Activated T-helper 17 cell treated with anti-CD3 and anti-CD28 coated beads, Interleukin-2, amount 50 U/mL, for 72 hours (primary cell): Measurements from ENCODE around the gene RABGAP1L. TPM values are rescaled to one million over a fixed set of nuclear protein-coding genes. Genes with fewer than 3 reads are reported as not detected.
"Not testable (repeated sequence)": the region's sequence is repeated elsewhere in the genome, so short reads cannot be mapped to it uniquely, and the experiment has no call there.

Experiments used
- ATAC-seq: fragments of 150-1000 bp; cut with Tn5 transposase; replicated peaks from 2 replicates; pipeline ENCODE4 v1.10.0; 2021; ENCODE audit warnings: mild to moderate bottlenecking, moderate library complexity
- H3K27ac Mint-ChIP-seq: one replicate; pipeline ENCODE4 v1.8.0; 2022; ENCODE audit warnings: mixed read lengths
- H3K27me3 Mint-ChIP-seq: one replicate; pipeline ENCODE4 v1.8.0; 2022; ENCODE audit warnings: mixed read lengths
- H3K36me3 Mint-ChIP-seq: one replicate; pipeline ENCODE4 v1.8.0; 2022; ENCODE audit warnings: low read depth, mild to moderate bottlenecking, mixed read lengths
- H3K4me1 Mint-ChIP-seq: one replicate; pipeline ENCODE4 v1.8.0; 2022; ENCODE audit warnings: mixed read lengths
- H3K4me3 Mint-ChIP-seq: one replicate; pipeline ENCODE4 v1.8.0; 2022; ENCODE audit warnings: mild to moderate bottlenecking, mixed read lengths
- H3K9me3 Mint-ChIP-seq: one replicate; pipeline ENCODE4 v1.8.0; 2022; ENCODE audit warnings: mixed read lengths
- total RNA-seq, 2 donors: library from RNA; stranded (reverse); gene quantifications; one replicate each; pipeline ENCODE4 v1.2.3, GENCODE V29; 2022

RABGAP1L gene
- total RNA-seq, 2 donors from 2014 or later = 38.4 to 54.1 TPM

GRCh38 chr1:174663358-174663757, 504.0 kb downstream of the RABGAP1L start:
- Mint-ChIP-seq H3K36me3 (peaks cover 9% of the 10 kb centered on the region), H3K27ac (no peak overlapping the region), H3K9me3 (peaks cover 9% of the 10 kb centered on the region), H3K4me1 (peaks cover 5% of the 10 kb centered on the region), H3K27me3 (no peaks in the 10 kb centered on the region), H3K4me3 (no peak overlapping the region)
- ATAC-seq = no peak

- H3K27me3 Mint-ChIP-seq = no peaks in the 10 kb centered on the region
- H3K27ac Mint-ChIP-seq = no peak overlapping the region
- H3K4me3 Mint-ChIP-seq = no peak overlapping the region
- H3K9me3 Mint-ChIP-seq = peaks cover 25% of the 10 kb centered on the region
- peaks cover 5% of the 10 kb centered on the region for H3K36me3 Mint-ChIP-seq
- H3K4me1 Mint-ChIP-seq = no peaks in the 10 kb centered on the region
- ATAC-seq = no peak
These were observed 506.9 kb downstream of the RABGAP1L start for GRCh38 chr1:174666248-174666647.

GRCh38 chr1:174671826-174672225, 512.5 kb downstream of the RABGAP1L start:
- Mint-ChIP-seq H3K4me3 (no peak overlapping the region), H3K4me1 (no peaks in the 10 kb centered on the region), H3K36me3 (peaks cover 5% of the 10 kb centered on the region), H3K27me3 (no peaks in the 10 kb centered on the region), H3K27ac (no peak overlapping the region), H3K9me3 (peaks cover 29% of the 10 kb centered on the region)
- no peak for ATAC-seq

- Mint-ChIP-seq H3K9me3 (no peaks in the 10 kb centered on the region), H3K36me3 (no peaks in the 10 kb centered on the region), H3K4me1 (no peaks in the 10 kb centered on the region), H3K27me3 (no peaks in the 10 kb centered on the region), H3K27ac (no peak overlapping the region), H3K4me3 (no peak overlapping the region)
- no peak for ATAC-seq
These were observed 517.5 kb downstream of the RABGAP1L start for GRCh38 chr1:174676856-174677255.

GRCh38 chr1:174678657-174679056, 519.3 kb downstream of the RABGAP1L start:
- Mint-ChIP-seq H3K27ac (no peak overlapping the region), H3K9me3 (no peaks in the 10 kb centered on the region), H3K4me3 (no peak overlapping the region), H3K4me1 (no peaks in the 10 kb centered on the region), H3K27me3 (no peaks in the 10 kb centered on the region), H3K36me3 (peaks cover 5% of the 10 kb centered on the region)
- no peak for ATAC-seq

GRCh38 chr1:174680101-174680500, 520.8 kb downstream of the RABGAP1L start:
- Mint-ChIP-seq H3K27ac (no peak overlapping the region), H3K36me3 (peaks cover 13% of the 10 kb centered on the region), H3K9me3 (no peaks in the 10 kb centered on the region), H3K4me3 (no peak overlapping the region), H3K27me3 (no peaks in the 10 kb centered on the region), H3K4me1 (no peaks in the 10 kb centered on the region)
- no peak for ATAC-seq

- Mint-ChIP-seq H3K36me3 (peaks cover 19% of the 10 kb centered on the region), H3K27ac (no peak overlapping the region), H3K4me3 (no peak overlapping the region), H3K27me3 (no peaks in the 10 kb centered on the region), H3K9me3 (no peaks in the 10 kb centered on the region), H3K4me1 (no peaks in the 10 kb centered on the region)
- ATAC-seq = no peak
These were observed 523.2 kb downstream of the RABGAP1L start for GRCh38 chr1:174682419-174683008.

- Mint-ChIP-seq H3K4me1 (no peaks in the 10 kb centered on the region), H3K36me3 (peaks cover 19% of the 10 kb centered on the region), H3K4me3 (no peak overlapping the region), H3K9me3 (no peaks in the 10 kb centered on the region), H3K27ac (peak overlapping the region; percentile 2), H3K27me3 (no peaks in the 10 kb centered on the region)
- ATAC-seq = peak; percentile 37
These were observed 526.9 kb downstream of the RABGAP1L start for GRCh38 chr1:174686213-174686612.

GRCh38 chr1:174689524-174689923, 530.2 kb downstream of the RABGAP1L start:
- no peak overlapping the region for H3K4me3 Mint-ChIP-seq
- peaks cover 6% of the 10 kb centered on the region for H3K36me3 Mint-ChIP-seq
- no peaks in the 10 kb centered on the region for H3K4me1 Mint-ChIP-seq
- H3K27me3 Mint-ChIP-seq = no peaks in the 10 kb centered on the region
- ATAC-seq = no peak
- no peak overlapping the region for H3K27ac Mint-ChIP-seq
- no peaks in the 10 kb centered on the region for H3K9me3 Mint-ChIP-seq

GRCh38 chr1:174690266-174690665, 530.9 kb downstream of the RABGAP1L start:
- H3K27me3 Mint-ChIP-seq = no peaks in the 10 kb centered on the region
- H3K27ac Mint-ChIP-seq = no peak overlapping the region
- no peaks in the 10 kb centered on the region for H3K9me3 Mint-ChIP-seq
- no peak for ATAC-seq
- H3K4me1 Mint-ChIP-seq = peaks cover 4% of the 10 kb centered on the region
- H3K4me3 Mint-ChIP-seq = no peak overlapping the region
- peaks cover 10% of the 10 kb centered on the region for H3K36me3 Mint-ChIP-seq

- H3K36me3 Mint-ChIP-seq = peaks cover 6% of the 10 kb centered on the region
- ATAC-seq = no peak
- no peak overlapping the region for H3K4me3 Mint-ChIP-seq
- H3K27me3 Mint-ChIP-seq = no peaks in the 10 kb centered on the region
- peaks cover 5% of the 10 kb centered on the region for H3K4me1 Mint-ChIP-seq
- H3K27ac Mint-ChIP-seq = no peak overlapping the region
- H3K9me3 Mint-ChIP-seq = no peaks in the 10 kb centered on the region
These were observed 533.0 kb downstream of the RABGAP1L start for GRCh38 chr1:174692313-174692712.

- no peak for ATAC-seq
- Mint-ChIP-seq H3K4me3 (no peak overlapping the region), H3K27ac (no peak overlapping the region), H3K36me3 (peaks cover 6% of the 10 kb centered on the region), H3K9me3 (no peaks in the 10 kb centered on the region), H3K27me3 (no peaks in the 10 kb centered on the region), H3K4me1 (peaks cover 5% of the 10 kb centered on the region)
These were observed 533.8 kb downstream of the RABGAP1L start for GRCh38 chr1:174693085-174693484.

GRCh38 chr1:174693539-174693938, 534.2 kb downstream of the RABGAP1L start:
- H3K27me3 Mint-ChIP-seq, H3K27ac Mint-ChIP-seq, H3K4me3 Mint-ChIP-seq, H3K4me1 Mint-ChIP-seq, ATAC-seq, H3K36me3 Mint-ChIP-seq, H3K9me3 Mint-ChIP-seq: not testable (repeated sequence)

- H3K4me1 Mint-ChIP-seq = peaks cover 5% of the 10 kb centered on the region
- no peaks in the 10 kb centered on the region for H3K27me3 Mint-ChIP-seq
- peaks cover 21% of the 10 kb centered on the region for H3K36me3 Mint-ChIP-seq
- ATAC-seq = no peak
- no peak overlapping the region for H3K4me3 Mint-ChIP-seq
- H3K27ac Mint-ChIP-seq = no peak overlapping the region
- H3K9me3 Mint-ChIP-seq = no peaks in the 10 kb centered on the region
These were observed 536.9 kb downstream of the RABGAP1L start for GRCh38 chr1:174696026-174696821.

- Mint-ChIP-seq H3K36me3 (peaks cover 19% of the 10 kb centered on the region), H3K4me1 (peaks cover under 1% of the 10 kb centered on the region), H3K9me3 (no peaks in the 10 kb centered on the region), H3K4me3 (no peak overlapping the region), H3K27me3 (no peaks in the 10 kb centered on the region), H3K27ac (no peak overlapping the region)
- ATAC-seq = no peak
These were observed 541.0 kb downstream of the RABGAP1L start for GRCh38 chr1:174700314-174700713.
